Upper lobe of left lung (tissue), 6 donors: ENCODE measurements around the gene EFR3B. TPM values are rescaled to one million over a fixed set of nuclear protein-coding genes. Genes with fewer than 3 reads are reported as not detected.
"Not testable (repeated sequence)": the region's sequence is repeated elsewhere in the genome, so short reads cannot be mapped to it uniquely, and the experiment has no call there.

Source experiments
- ATAC-seq, 2 donors: fragments of 200-7000 bp; cut with Tn5 transposase; one replicate each; pipeline ENCODE4 v1.9.1; 2022; ENCODE audit warnings: mild to moderate bottlenecking in 2 of 2, moderate library complexity in 2 of 2; ENCODE audit not compliant: low FRiP score in 2 of 2
- DNase-seq, 2 donors: peaks; one replicate each; pipeline ENCODE4 v3.0.0-alpha.2; 2019 to 2020
- H3K27ac ChIP-seq, 4 donors: fragments of 200-600 bp; sonication (generic); one replicate each; pipeline ENCODE4 v1.5.1; 2016 to 2019
- H3K27me3 ChIP-seq, 4 donors: fragments of 200-600 bp; sonication (generic); one replicate each; pipeline ENCODE4 v1.5.1; 2017 to 2019
- H3K36me3 ChIP-seq, 4 donors: fragments of 200-600 bp; sonication (generic); one replicate each; pipeline ENCODE4 v1.5.1; 2016 to 2019
- H3K4me1 ChIP-seq, 4 donors: fragments of 200-600 bp; sonication (generic); one replicate each; pipeline ENCODE4 v1.5.1; 2018 to 2019
- H3K4me3 ChIP-seq, 4 donors: fragments of 200-600 bp; sonication (generic); one replicate each; pipeline ENCODE4 v1.5.1; 2017 to 2019; ENCODE audit warnings: mild to moderate bottlenecking in 2 of 4, moderate library complexity in 1 of 4
- H3K9me3 ChIP-seq, 4 donors: fragments of 200-600 bp; sonication (generic); one replicate each; pipeline ENCODE4 v1.5.1; 2018 to 2019
- EP300 ChIP-seq, 4 donors: sonication (generic); formaldehyde crosslinking; IDR thresholded peaks; one replicate each; pipeline ENCODE4 v1.5.1; 2017; ENCODE audit warnings: antibody characterized with exemption in 4 of 4, control low read depth in 2 of 4
- POLR2A ChIP-seq, 4 donors: fragments of 450-650 bp; IDR thresholded peaks; one replicate each; pipeline ENCODE4 v1.5.1; 2016 to 2017; ENCODE audit warnings: antibody characterized with exemption in 4 of 4, mild to moderate bottlenecking in 2 of 4
- POLR2AphosphoS5 ChIP-seq, 2 donors: sonication (generic); formaldehyde crosslinking; IDR thresholded peaks; one replicate each; pipeline ENCODE4 v1.5.1; 2017; ENCODE audit warnings: antibody characterized with exemption in 2 of 2
- WGBS, 2 donors: methylation state at CpG; one replicate each; pipeline ENCODE4 v1.1.5; 2017 to 2018; 5-methylcytosine and 5-hydroxymethylcytosine counted together
- total RNA-seq, 6 donors: library from RNA; depleted of rRNA in 4 of 6; stranded (reverse); fragments of >200 nt in 4 of 6; gene quantifications; one replicate each; pipeline versions ENCODE4 v1.1.0 to v1.2.1, GENCODE V29; 2016 to 2021
- TF ChIP-seq, protein P1 (sequence below), 6 experiments: fragments of 450-650 bp in 4 of 6; fragments of 200-600 bp in 2 of 6; sonication (generic) in 2 of 6; IDR thresholded peaks; one replicate each; pipeline ENCODE4 v1.5.1; 2016 to 2019; ENCODE audit warnings: antibody characterized with exemption in 6 of 6
- donor health status: DM: no; HTN: no; CAD: no; lungs with moderate emphysema.
- donor health status: DM: no; HTN: yes; CAD: no; lungs with severe emphysema.

EFR3B gene
- total RNA-seq, 6 donors from 2014 or later: 5.1 to 15.2 (median 9.5) TPM

DNA sequence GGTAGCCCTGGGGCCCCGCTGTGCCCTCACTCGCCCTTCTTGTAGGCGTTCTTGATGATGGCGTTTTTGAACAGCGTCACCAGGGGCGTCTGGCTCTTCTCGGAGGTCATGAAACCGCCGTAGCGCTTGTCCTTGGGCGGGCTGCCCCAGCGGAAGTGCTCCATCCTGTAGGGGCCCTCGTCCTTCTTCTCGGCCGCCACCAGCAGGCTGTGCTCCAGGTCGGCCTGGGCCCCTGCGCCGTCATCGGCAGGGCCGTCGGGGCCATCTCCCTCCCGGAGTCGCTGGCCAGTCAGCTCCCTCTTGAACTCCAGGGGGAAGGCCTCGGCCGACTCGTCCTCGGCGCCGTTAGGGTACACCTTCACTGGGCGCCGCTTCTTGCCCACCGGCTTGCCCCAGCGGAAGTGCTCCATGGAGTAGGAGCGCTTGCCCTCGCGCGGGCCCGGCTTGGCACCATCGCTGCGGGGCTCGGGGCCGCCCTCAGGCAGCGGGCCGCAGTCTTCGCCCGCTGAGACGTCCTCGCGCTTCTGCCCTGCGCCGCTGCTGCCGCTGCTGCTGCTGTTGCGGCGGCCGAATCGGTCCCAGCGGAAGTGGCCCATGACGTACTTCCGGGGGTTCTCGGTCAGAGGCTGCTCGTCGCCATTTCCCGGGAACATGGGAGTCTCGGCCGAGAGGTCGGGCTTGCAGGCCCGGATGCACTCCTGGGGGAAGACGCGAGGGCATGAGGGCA lies 119.3 kb downstream of the EFR3B start:
- peaks cover 0 to 5% (median 0%) of the 10 kb centered on the region in 4 donors for H3K4me1 ChIP-seq
- ATAC-seq (peak in 1 of 2 donors; percentile 84), DNase-seq (peak in 1 of 2 donors; percentile 89)
- H3K27me3 ChIP-seq: no peaks in the 10 kb centered on the region
- no peaks in the 10 kb centered on the region for H3K36me3 ChIP-seq
- peak overlapping the region; percentile 6 to 54 (median 40) for H3K4me3 ChIP-seq
- WGBS, 2 donors: 66 to 81% methylated on average over 20 to 46 of the region's 69 CpGs
- H3K27ac ChIP-seq: peak overlapping the region in 3 of 4 donors; percentile 57 to 76 (median 67)
- no peaks in the 10 kb centered on the region for H3K9me3 ChIP-seq
- TF ChIP-seq EP300 (IDR thresholded peaks at IDR 0.05) (no peak), POLR2A (IDR thresholded peaks at IDR 0.05) (peak in 1 of 4 donors; percentile 71), POLR2AphosphoS5 (IDR thresholded peaks at IDR 0.05) (no peak)
- TF ChIP-seq, protein P1, sequence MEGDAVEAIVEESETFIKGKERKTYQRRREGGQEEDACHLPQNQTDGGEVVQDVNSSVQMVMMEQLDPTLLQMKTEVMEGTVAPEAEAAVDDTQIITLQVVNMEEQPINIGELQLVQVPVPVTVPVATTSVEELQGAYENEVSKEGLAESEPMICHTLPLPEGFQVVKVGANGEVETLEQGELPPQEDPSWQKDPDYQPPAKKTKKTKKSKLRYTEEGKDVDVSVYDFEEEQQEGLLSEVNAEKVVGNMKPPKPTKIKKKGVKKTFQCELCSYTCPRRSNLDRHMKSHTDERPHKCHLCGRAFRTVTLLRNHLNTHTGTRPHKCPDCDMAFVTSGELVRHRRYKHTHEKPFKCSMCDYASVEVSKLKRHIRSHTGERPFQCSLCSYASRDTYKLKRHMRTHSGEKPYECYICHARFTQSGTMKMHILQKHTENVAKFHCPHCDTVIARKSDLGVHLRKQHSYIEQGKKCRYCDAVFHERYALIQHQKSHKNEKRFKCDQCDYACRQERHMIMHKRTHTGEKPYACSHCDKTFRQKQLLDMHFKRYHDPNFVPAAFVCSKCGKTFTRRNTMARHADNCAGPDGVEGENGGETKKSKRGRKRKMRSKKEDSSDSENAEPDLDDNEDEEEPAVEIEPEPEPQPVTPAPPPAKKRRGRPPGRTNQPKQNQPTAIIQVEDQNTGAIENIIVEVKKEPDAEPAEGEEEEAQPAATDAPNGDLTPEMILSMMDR (IDR thresholded peaks at IDR 0.05): peak in 1 of 6 experiments; percentile 23

GRCh38 chr2:25162061-25162460 lies 120.2 kb downstream of the EFR3B start:
- not testable (repeated sequence) for H3K9me3 ChIP-seq, H3K36me3 ChIP-seq, DNase-seq, H3K27me3 ChIP-seq, ATAC-seq, H3K4me1 ChIP-seq
- Histone ChIP-seq H3K27ac (peak overlapping the region in 1 of 4 donors; percentile 76), H3K4me3 (peak overlapping the region in 1 of 4 donors; percentile 53)
- WGBS, 2 donors: 97 to 100% methylated on average over 7 of the region's 7 CpGs

DNA sequence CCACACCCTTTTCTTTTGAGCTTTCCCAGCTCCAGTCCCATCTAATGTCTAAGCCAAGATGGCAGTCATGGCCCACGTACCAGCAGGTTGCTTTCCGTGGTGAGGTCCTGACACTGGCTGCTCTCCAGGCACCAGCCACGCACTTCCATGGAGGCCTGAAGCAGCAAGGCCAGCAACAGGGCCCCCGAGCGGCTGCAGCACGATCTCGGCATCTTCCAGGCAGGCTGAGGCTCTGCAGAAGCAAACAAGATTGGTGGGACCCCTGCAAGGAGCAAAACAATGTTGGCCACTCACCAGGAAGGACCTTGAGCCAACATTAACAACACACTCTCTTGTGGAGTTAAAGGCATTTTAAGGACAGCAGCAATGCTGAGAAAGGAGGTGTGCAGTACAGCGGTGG lies 122.7 kb downstream of the EFR3B start:
- H3K4me3 ChIP-seq: no peak overlapping the region
- H3K27me3 ChIP-seq: peaks cover 0 to 22% (median 10%) of the 10 kb centered on the region in 4 donors
- no peak overlapping the region for H3K27ac ChIP-seq
- peaks cover 13 to 21% (median 14%) of the 10 kb centered on the region in 4 donors for H3K4me1 ChIP-seq
- DNase-seq: no peak
- ATAC-seq: no peak
- 60 to 69% methylated on average over 3 to 8 of the region's 8 CpGs for WGBS, 2 donors
- TF ChIP-seq POLR2A (IDR thresholded peaks at IDR 0.05): no peak
- TF ChIP-seq, protein P1 (IDR thresholded peaks at IDR 0.05): no peak
- no peak for TF ChIP-seq POLR2AphosphoS5 (IDR thresholded peaks at IDR 0.05)
- TF ChIP-seq EP300 (IDR thresholded peaks at IDR 0.05): no peak
- no peaks in the 10 kb centered on the region for H3K9me3 ChIP-seq
- H3K36me3 ChIP-seq: no peaks in the 10 kb centered on the region

- Histone ChIP-seq H3K27ac (no peak overlapping the region), H3K4me1 (peaks cover 13 to 21% (median 14%) of the 10 kb centered on the region in 4 donors), H3K36me3 (no peaks in the 10 kb centered on the region), H3K27me3 (peaks cover 0 to 24% (median 10%) of the 10 kb centered on the region in 4 donors), H3K9me3 (no peaks in the 10 kb centered on the region), H3K4me3 (no peak overlapping the region)
- ATAC-seq: no peak
- 51 to 69% methylated on average over 7 to 10 of the region's 10 CpGs for WGBS, 2 donors
- TF ChIP-seq EP300 (IDR thresholded peaks at IDR 0.05) (no peak), POLR2AphosphoS5 (IDR thresholded peaks at IDR 0.05) (no peak), POLR2A (IDR thresholded peaks at IDR 0.05) (no peak)
- TF ChIP-seq, protein P1 (IDR thresholded peaks at IDR 0.05): no peak
- peak in 1 of 2 donors; percentile 25 for DNase-seq
Measured at GRCh38 chr2:25165992-25166875, 124.4 kb downstream of the EFR3B start.
